ENCODE data around the gene CALCOCO1. TPM values are rescaled to one million over a fixed set of nuclear protein-coding genes. Genes with fewer than 3 reads are reported as not detected.

Gene CALCOCO1
- total and polyA plus RNA-seq, 2 of the 13 experiments (the other 11 are each of a cell fraction or from before 2014, with no cell fraction given): 7.7 to 47.7 TPM

DNA sequence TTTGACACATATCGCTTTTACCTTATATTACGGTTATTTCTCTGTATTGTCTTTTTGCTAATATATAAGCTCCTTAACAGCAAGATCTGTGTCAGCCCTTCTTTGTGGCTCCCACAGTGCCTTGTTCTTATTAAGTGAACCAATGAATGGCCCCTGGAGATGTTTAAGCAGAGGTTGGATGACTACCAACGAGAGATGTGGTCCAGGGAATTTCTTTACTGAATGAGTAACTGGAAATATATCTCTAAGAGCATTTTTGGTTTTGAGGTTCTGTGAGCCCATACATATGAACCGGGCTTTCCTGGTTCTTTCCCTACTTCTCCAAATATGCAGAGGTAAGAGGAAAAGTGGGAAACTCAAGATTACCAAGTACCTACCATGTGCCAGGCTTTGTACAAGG, 23.5 kb downstream of the CALCOCO1 start (continued):
- TF ChIP-seq, protein P1, sequence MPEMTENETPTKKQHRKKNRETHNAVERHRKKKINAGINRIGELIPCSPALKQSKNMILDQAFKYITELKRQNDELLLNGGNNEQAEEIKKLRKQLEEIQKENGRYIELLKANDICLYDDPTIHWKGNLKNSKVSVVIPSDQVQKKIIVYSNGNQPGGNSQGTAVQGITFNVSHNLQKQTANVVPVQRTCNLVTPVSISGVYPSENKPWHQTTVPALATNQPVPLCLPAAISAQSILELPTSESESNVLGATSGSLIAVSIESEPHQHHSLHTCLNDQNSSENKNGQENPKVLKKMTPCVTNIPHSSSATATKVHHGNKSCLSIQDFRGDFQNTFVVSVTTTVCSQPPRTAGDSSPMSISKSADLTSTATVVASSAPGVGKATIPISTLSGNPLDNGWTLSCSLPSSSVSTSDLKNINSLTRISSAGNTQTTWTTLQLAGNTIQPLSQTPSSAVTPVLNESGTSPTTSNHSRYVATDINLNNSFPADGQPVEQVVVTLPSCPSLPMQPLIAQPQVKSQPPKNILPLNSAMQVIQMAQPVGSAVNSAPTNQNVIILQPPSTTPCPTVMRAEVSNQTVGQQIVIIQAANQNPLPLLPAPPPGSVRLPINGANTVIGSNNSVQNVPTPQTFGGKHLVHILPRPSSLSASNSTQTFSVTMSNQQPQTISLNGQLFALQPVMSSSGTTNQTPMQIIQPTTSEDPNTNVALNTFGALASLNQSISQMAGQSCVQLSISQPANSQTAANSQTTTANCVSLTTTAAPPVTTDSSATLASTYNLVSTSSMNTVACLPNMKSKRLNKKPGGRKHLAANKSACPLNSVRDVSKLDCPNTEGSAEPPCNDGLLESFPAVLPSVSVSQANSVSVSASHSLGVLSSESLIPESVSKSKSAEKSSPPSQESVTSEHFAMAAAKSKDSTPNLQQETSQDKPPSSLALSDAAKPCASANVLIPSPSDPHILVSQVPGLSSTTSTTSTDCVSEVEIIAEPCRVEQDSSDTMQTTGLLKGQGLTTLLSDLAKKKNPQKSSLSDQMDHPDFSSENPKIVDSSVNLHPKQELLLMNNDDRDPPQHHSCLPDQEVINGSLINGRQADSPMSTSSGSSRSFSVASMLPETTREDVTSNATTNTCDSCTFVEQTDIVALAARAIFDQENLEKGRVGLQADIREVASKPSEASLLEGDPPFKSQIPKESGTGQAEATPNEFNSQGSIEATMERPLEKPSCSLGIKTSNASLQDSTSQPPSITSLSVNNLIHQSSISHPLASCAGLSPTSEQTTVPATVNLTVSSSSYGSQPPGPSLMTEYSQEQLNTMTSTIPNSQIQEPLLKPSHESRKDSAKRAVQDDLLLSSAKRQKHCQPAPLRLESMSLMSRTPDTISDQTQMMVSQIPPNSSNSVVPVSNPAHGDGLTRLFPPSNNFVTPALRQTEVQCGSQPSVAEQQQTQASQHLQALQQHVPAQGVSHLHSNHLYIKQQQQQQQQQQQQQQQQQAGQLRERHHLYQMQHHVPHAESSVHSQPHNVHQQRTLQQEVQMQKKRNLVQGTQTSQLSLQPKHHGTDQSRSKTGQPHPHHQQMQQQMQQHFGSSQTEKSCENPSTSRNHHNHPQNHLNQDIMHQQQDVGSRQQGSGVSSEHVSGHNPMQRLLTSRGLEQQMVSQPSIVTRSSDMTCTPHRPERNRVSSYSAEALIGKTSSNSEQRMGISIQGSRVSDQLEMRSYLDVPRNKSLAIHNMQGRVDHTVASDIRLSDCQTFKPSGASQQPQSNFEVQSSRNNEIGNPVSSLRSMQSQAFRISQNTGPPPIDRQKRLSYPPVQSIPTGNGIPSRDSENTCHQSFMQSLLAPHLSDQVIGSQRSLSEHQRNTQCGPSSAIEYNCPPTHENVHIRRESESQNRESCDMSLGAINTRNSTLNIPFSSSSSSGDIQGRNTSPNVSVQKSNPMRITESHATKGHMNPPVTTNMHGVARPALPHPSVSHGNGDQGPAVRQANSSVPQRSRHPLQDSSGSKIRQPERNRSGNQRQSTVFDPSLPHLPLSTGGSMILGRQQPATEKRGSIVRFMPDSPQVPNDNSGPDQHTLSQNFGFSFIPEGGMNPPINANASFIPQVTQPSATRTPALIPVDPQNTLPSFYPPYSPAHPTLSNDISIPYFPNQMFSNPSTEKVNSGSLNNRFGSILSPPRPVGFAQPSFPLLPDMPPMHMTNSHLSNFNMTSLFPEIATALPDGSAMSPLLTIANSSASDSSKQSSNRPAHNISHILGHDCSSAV (CRISPR knock-in tag; IDR thresholded peaks at IDR 0.05; ENCODE audit: borderline replicate concordance): no peak
- TF ChIP-seq ZNF180 (CRISPR knock-in tag; IDR thresholded peaks at IDR 0.05; ENCODE audit: borderline replicate concordance, low read depth): no peak
- no peak for TF ChIP-seq NR2F2 (IDR thresholded peaks at IDR 0.05; ENCODE audit: borderline replicate concordance, low read depth)
- TF ChIP-seq, protein P2, sequence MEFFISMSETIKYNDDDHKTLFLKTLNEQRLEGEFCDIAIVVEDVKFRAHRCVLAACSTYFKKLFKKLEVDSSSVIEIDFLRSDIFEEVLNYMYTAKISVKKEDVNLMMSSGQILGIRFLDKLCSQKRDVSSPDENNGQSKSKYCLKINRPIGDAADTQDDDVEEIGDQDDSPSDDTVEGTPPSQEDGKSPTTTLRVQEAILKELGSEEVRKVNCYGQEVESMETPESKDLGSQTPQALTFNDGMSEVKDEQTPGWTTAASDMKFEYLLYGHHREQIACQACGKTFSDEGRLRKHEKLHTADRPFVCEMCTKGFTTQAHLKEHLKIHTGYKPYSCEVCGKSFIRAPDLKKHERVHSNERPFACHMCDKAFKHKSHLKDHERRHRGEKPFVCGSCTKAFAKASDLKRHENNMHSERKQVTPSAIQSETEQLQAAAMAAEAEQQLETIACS (CRISPR knock-in tag; IDR thresholded peaks at IDR 0.05): no peak
- TF ChIP-seq JARID2 (CRISPR knock-in tag; IDR thresholded peaks at IDR 0.05; ENCODE audit: insufficient replicate concordance): no peak
- TF ChIP-seq TARDBP (CRISPR knock-in tag; IDR thresholded peaks at IDR 0.05): no peak
- no peak for TF ChIP-seq ZBTB8A (CRISPR knock-in tag; IDR thresholded peaks at IDR 0.05; ENCODE audit: borderline replicate concordance, low read depth)
- no peak for TF ChIP-seq U2AF2 (IDR thresholded peaks at IDR 0.05; ENCODE audit: low read depth, low read length)
- TF ChIP-seq SETDB1 (CRISPR knock-in tag; IDR thresholded peaks at IDR 0.05; ENCODE audit: borderline replicate concordance): no peak
- TF ChIP-seq SNAI1 (CRISPR knock-in tag; IDR thresholded peaks at IDR 0.05; ENCODE audit: borderline replicate concordance): no peak
- no peak for TF ChIP-seq ZNF12 (CRISPR knock-in tag; IDR thresholded peaks at IDR 0.05)
- no peak for TF ChIP-seq KLF15 (CRISPR knock-in tag; IDR thresholded peaks at IDR 0.05; ENCODE audit: borderline replicate concordance)
- no peak for TF ChIP-seq MZF1 (CRISPR knock-in tag; IDR thresholded peaks at IDR 0.05; ENCODE audit: borderline replicate concordance)

Measured in HepG2 (cell line).